Skin of body (tissue), 2 donors: Measurements from ENCODE around the gene PARS2. TPM values are rescaled to one million over a fixed set of nuclear protein-coding genes. Genes with fewer than 3 reads are reported as not detected.

Experiments used
- DNase-seq: peaks from one replicate; lab custom pipeline; 2025; lab: John Stamatoyannopoulos, UW
- total RNA-seq: library from RNA; depleted of rRNA; stranded (reverse); fragments of >200 nt; gene quantifications from one replicate; pipeline ENCODE4 v1.2.3, GENCODE V29; 2014

PARS2 gene
- total RNA-seq, 1 donor from 2014 or later, result 2.5 TPM

DNA sequence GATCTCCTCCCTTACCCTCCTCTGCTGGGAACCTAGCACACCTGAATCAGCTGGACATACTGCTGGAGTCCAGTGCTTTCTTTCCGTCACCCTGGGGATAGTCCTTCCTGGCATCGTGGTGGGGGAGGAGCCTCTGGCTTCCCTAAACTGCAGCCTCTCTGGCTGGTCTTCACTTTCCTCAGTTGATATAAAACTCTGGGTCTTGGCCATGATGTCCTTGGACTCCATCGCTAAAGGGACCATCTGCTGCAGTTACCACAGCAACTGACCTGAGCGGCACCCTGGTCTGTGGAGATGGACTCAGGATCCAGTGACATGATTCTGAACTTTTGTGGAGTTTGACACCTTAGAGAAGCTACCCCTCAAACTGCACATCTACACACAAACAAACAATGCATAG is 22.8 kb downstream of the PARS2 start:
- DNase-seq, result no peak

DNA sequence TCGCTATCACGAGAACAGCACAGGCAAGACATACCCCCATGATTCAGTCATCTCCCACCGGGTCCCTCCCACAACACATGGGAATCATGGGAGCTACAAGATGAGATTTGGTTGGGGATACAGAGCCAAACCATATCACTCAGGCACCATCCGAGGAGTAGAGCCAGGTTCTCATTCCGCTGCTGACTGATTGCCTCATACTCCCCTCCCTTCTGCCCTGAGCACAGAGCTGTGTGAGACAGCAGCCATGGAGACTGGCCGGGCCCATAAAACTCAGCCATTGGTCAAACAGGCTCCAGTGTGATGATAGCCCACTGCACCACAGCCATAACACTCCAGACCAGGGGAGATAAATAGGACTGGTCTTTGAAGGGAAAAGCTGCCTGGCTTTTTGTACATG is 26.1 kb downstream of the PARS2 start:
- DNase-seq, result no peak

- no peak for DNase-seq
Observed at GRCh38 chr1:54736685-54737084, 27.6 kb downstream of the PARS2 start.

GRCh38 chr1:54728027-54728426 is 36.3 kb downstream of the PARS2 start:
- no peak for DNase-seq

DNA sequence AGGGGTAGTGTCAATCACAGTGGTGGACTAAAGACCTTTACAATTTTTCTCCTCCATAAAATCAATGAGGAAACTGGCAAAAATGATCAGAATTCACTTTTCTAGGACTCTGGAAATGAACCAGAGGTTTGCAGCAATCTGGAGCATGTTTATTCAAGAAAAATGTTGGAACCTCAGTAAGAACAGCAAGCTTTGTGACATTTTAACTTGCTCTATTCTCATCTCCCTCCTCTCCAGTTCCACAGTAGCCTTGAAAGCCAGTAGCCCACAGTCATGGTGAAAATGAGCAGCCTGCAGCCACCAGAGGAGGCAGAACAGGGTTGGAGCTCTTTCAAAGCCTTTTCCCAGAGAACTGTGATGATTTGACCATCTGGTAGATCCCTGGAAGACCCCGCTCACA is 39.6 kb downstream of the PARS2 start:
- no peak for DNase-seq

GRCh38 chr1:54723985-54724384 is 40.3 kb downstream of the PARS2 start:
- no peak for DNase-seq

DNA sequence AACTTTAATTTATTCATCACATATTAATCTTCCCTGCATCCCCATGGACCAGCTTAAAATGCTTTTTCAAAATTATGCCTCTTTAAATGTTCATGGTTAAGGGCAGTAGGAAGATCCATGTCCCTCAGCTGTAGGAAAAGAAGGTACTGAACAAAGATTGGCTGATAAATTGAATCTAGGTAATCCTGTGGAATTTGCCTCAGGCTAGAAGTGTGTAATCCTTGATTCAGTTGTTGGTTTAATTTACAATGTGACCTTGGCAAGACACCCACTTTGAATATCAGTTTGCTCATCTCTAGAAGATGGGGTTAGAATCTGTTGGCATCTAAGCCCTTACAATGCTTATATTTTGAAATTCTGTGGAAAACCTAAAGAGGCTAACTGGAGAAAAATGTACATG is 42.6 kb downstream of the PARS2 start:
- DNase-seq, result no peak

DNA sequence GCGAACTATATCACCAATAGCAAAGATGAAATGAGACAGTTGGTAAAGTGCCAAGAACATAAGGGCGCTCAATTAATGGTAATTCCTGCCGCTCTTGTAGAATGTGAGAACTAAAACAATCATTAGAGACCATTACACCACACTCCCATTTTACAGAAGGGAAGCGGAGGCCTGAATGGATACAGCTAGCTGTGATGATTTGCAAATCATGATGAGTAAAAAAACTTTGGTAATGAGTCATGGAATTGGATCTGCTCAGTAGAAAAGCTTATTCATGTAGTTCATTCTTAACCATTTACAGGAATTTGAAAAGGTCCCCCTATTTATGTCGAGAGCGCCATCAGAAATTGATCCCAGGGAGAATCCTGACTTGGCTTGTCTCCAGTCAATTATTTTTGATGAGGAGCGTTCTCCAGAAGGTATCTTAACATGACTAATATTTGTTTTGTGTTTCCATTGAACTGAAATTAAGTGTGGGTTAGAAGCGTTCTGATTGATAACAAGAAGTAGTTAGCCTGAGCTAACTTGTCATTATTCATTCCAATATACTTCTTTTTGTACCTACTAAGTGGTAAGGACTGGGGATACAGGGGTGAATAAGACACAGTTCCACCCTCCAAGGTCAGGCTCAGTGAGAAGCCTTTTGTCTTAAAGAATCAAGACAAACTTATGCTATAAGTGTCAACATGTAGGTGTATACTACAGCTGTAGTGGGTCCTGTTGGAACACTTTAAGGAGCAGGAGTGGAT is 47.9 kb downstream of the PARS2 start:
- no peak for DNase-seq

DNA sequence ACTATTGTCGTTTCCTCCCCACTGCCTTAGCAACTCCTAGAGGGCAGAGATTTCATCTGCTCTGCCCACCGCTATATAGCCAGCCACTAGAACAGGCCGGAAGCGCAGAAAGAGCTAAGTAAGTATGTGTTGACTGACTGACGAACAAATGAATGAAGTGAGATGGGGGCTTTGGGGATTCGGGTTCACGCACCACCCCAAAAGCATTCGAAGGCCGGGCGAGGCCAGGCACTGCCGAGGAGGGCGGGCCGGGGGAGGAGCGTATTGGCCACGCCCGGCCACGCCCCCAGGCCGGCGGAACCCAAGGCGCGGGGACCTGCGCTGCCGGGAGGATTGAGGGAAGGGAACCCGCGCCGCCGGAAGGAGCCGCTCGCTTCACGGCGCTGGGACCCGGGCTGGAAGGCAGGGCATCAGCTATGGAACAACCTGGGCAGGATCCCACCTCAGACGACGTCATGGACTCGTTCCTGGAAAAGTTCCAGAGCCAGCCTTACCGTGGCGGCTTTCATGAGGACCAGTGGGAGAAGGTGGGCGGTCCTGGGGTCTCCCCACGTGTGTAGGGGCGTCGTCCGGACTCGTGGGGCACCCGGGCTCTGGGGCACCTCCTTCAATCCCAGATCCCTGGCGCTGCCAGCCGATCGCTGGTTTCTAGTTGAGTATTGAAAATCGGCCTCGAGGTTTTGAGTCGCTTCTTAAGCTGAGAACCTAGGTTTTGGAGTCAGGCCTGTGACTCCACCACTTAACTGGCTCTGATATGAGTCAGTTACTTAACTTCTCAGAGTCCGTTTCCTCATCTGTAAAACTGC is 48.6 kb downstream of the PARS2 start, which contains the start of gene TTC4:
Gene TTC4 (plus strand): TSS at position 369 of the 806 bp plus-strand sequence. CDS start 48 bp downstream, at position 417.
- peak; percentile 57 for DNase-seq

DNA sequence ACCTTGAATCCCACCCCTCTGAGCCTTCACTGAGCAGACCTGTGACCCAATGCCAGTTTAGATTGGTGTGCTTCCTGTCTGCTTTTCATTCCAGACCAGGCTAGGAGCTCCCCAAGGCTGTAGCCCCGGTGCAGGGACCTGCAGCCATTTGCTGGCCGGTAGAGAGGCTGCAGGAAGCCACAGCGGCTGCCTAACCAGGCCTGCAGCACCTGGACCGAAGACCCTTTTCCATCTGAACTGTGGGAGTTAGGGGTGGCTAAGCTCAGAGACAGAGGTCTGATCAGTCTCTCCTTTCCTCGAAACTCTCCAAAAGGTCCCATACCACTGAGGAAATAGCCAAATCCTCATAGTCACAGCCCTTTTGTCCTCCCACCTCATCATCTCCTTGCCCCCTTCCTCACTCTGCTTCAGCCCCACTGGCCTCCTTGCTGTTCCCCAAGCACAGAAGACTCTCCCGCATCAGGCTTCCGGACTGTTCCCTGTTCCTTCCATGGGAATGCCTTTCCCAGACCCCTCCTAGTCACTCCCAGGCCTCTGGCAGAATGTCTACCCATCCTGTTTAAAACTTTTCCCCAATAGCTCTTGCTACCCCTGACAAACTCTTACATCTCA is 49.3 kb downstream of the PARS2 start:
- DNase-seq, result peak; percentile 39

GRCh38 chr1:54711536-54711935 is 52.8 kb downstream of the PARS2 start:
- DNase-seq, result no peak

GRCh38 chr1:54710841-54711240 is 53.5 kb downstream of the PARS2 start:
- DNase-seq, result no peak

DNA sequence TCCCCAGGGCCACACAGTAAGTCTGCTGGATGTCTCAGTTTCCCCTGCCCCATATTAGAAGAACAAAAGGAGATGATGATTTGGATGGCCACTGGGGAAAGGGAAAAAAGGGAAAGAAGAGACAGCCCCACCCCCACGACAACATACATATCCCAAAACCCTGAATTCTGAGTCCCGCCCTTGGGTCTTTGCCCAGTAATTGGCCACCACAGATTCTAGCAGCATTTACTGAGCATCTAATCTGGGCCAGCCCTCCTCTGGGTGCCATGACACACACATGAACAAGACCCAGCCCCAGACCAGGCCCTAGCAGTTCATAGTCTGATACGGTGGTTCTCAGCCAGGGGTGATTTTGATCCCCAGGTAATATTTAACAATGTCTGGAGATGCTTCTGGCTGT is 53.9 kb downstream of the PARS2 start:
- DNase-seq, result no peak

- DNase-seq, result no peak
Observed at GRCh38 chr1:54709547-54710292, 54.6 kb downstream of the PARS2 start.

DNA sequence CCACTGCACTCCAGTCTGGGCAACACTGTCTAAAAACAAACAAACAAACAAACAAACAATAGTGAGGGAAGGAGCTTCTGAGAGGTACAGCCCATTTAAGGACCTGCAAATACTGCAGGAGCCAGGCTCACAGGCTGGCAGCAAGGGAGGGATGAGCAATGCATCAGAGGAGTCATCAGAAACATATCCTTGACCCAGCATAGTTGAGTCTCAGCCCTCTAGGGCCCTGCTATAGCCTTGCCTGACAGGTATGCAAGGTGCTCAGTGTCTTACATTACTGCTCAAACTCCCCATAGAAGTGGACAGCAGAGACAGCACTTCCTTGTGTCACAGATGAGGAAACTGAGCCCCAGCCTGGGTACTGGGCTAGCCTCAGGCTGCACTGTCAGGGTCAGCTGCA is 55.9 kb downstream of the PARS2 start:
- DNase-seq, result no peak

Other genes starting within 250 kb of the PARS2 start
- gene ACOT11, start 216.3 kb downstream of the PARS2 start, total RNA-seq, result 8.4 TPM
- not detected for gene FAM151A, start 141.0 kb downstream of the PARS2 start, total RNA-seq
- 2.4 TPM for gene MROH7, start 122.7 kb downstream of the PARS2 start, total RNA-seq
- 14.4 TPM for gene TTC4, start 48.7 kb downstream of the PARS2 start, total RNA-seq
- gene TTC22, start 36.8 kb upstream of the PARS2 start, total RNA-seq, result 3.6 TPM
- gene DHCR24, start 122.7 kb upstream of the PARS2 start, total RNA-seq, result 98.4 TPM
- gene TMEM61, start 216.1 kb upstream of the PARS2 start, total RNA-seq, result 0.30 TPM
- not detected for gene BSND, start 234.4 kb upstream of the PARS2 start, total RNA-seq